BLaER1 treated with 17β-estradiol and CSF1 and Interleukin-3, amounts not matched to agents 10 nM and 100 nM (cell line): ENCODE results near the gene MAGEC2.

Source experiments
- H3K27ac ChIP-seq, 11 experiments: shearing (Covaris generic); formaldehyde crosslinking; 2 replicates each; pipeline ENCODE4 v1.8.1; 2022
- H3K27me3 ChIP-seq, 11 experiments: shearing (Covaris generic); formaldehyde crosslinking; 2 replicates each; pipeline ENCODE4 v1.8.1; 2022
- H3K36me3 ChIP-seq, 11 experiments: shearing (Covaris generic); formaldehyde crosslinking; 2 replicates each; pipeline ENCODE4 v1.8.1; 2022
- H3K4me1 ChIP-seq, 10 experiments: shearing (Covaris generic); formaldehyde crosslinking; 2 replicates each; pipeline ENCODE4 v1.8.1; 2022
- H3K4me2 ChIP-seq, 11 experiments: shearing (Covaris generic); formaldehyde crosslinking; 2 replicates each; pipeline ENCODE4 v1.8.1; 2022
- H3K4me3 ChIP-seq, 10 experiments: shearing (Covaris generic); formaldehyde crosslinking; 2 replicates each; pipeline ENCODE4 v1.8.1; 2022
- H3K9ac ChIP-seq, 11 experiments: shearing (Covaris generic); formaldehyde crosslinking; 2 replicates each; pipeline ENCODE4 v1.8.1; 2022
- H3K9me3 ChIP-seq, 11 experiments: shearing (Covaris generic); formaldehyde crosslinking; replicated peaks in 1 of 11; 2 replicates each; pipeline ENCODE4 v1.8.1; 2022
- H4K20me1 ChIP-seq, 11 experiments: shearing (Covaris generic); formaldehyde crosslinking; 2 replicates each; pipeline ENCODE4 v1.8.1; 2022
- Cebpa-rat ChIP-seq, 11 experiments: shearing (Covaris generic); IDR thresholded peaks; 2 replicates each; pipeline ENCODE4 v1.8.1; 2022

Gene MAGEC2

GRCh38 chrX:142201113-142201512, 4.0 kb downstream of the MAGEC2 start:
- H3K4me3 ChIP-seq: no peak overlapping the region
- no peak for TF ChIP-seq Cebpa-rat (IDR thresholded peaks at IDR 0.05)

GRCh38 chrX:142186103-142186502, 19.0 kb downstream of the MAGEC2 start:
- Histone ChIP-seq H3K27me3 (peaks cover 26 to 68% (median 60%) of the 10 kb centered on the region in 11 experiments), H3K27ac (no peak overlapping the region), H3K36me3 (no peaks in the 10 kb centered on the region), H3K9me3 (no peaks in the 10 kb centered on the region), H3K4me3 (no peak overlapping the region), H4K20me1 (no peaks in the 10 kb centered on the region; a peak in 1 of 22 replicates), H3K4me2 (no peak overlapping the region), H3K4me1 (no peaks in the 10 kb centered on the region), H3K9ac (no peak overlapping the region)
- no peak for TF ChIP-seq Cebpa-rat (IDR thresholded peaks at IDR 0.05)

More at GRCh38 chrX:142201113-142201512, 4.0 kb downstream of the MAGEC2 start:
- H3K9me3 ChIP-seq: no peaks in the 10 kb centered on the region; a peak in 2 of 22 replicates
- peaks cover 73 to 100% (median 97%) of the 10 kb centered on the region in 11 experiments for H3K27me3 ChIP-seq
- H3K9ac ChIP-seq: no peak overlapping the region
- H4K20me1 ChIP-seq: peaks cover 0 to 8% (median 0%) of the 10 kb centered on the region in 11 experiments; a peak in 2 of 22 replicates
- H3K36me3 ChIP-seq: no peaks in the 10 kb centered on the region
- H3K4me2 ChIP-seq: no peak overlapping the region
- no peak overlapping the region for H3K27ac ChIP-seq
- no peaks in the 10 kb centered on the region for H3K4me1 ChIP-seq

DNA sequence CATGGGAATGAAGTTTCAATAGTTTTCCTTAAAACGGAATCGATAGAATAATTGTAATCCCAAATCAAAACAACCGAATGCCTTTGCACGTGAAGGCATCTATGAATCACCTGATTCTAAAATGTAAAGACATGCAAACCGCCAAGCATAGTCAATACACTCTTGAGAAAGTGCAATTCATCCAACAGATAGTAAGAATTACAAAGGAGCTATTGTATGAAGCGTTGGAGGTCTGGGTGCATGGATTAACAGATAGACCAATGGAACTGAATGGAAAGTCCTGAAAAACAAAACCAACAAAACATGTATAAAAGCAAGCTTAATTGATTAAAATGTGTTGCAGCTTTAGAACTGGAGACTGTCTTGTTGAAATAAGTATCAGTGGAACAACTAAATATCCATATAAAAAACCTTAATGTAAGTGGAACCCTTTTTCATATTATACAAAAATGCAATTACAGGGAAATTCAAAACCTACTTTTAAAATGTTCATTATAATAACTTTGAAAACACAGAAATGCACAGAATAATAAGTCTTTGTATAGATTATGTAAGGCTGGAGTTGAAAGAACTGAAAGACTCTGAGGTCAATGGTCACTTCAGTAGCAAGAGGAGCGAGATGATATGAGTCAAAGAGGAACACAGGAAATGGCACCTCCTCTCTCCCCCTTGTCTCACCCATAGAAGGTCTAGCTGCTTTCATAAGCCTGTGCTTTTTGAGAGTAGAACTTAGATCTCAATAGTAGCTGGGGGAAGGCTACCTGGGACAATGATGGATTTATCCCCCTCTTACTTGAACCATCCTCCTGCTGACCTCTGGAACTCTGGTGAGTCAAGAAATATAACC, 20.1 kb downstream of the MAGEC2 start:
- no peak overlapping the region for H3K9ac ChIP-seq
- TF ChIP-seq Cebpa-rat (IDR thresholded peaks at IDR 0.05): no peak
- no peak overlapping the region for H3K4me2 ChIP-seq
- no peak overlapping the region for H3K4me3 ChIP-seq
- no peaks in the 10 kb centered on the region for H3K9me3 ChIP-seq
- H3K27me3 ChIP-seq: peaks cover 26 to 79% (median 65%) of the 10 kb centered on the region in 11 experiments
- H3K36me3 ChIP-seq: no peaks in the 10 kb centered on the region
- H4K20me1 ChIP-seq: no peaks in the 10 kb centered on the region; a peak in 1 of 22 replicates
- H3K4me1 ChIP-seq: no peaks in the 10 kb centered on the region
- H3K27ac ChIP-seq: no peak overlapping the region

- Histone ChIP-seq H3K27ac (no peak overlapping the region), H3K4me1 (no peaks in the 10 kb centered on the region), H3K36me3 (no peaks in the 10 kb centered on the region), H3K9me3 (no peaks in the 10 kb centered on the region; a peak in 2 of 22 replicates), H3K4me2 (no peak overlapping the region), H4K20me1 (no peaks in the 10 kb centered on the region), H3K27me3 (peaks cover 73 to 99% (median 94%) of the 10 kb centered on the region in 11 experiments), H3K9ac (no peak overlapping the region), H3K4me3 (no peak overlapping the region)
- no peak for TF ChIP-seq Cebpa-rat (IDR thresholded peaks at IDR 0.05)
Measured at GRCh38 chrX:142156567-142156966, 48.5 kb downstream of the MAGEC2 start.
